Measurements from ENCODE around the gene GID8.
"Not testable (repeated sequence)": the region's sequence is repeated elsewhere in the genome, so short reads cannot be mapped to it uniquely, and the experiment has no call there.

The GID8 gene

DNA sequence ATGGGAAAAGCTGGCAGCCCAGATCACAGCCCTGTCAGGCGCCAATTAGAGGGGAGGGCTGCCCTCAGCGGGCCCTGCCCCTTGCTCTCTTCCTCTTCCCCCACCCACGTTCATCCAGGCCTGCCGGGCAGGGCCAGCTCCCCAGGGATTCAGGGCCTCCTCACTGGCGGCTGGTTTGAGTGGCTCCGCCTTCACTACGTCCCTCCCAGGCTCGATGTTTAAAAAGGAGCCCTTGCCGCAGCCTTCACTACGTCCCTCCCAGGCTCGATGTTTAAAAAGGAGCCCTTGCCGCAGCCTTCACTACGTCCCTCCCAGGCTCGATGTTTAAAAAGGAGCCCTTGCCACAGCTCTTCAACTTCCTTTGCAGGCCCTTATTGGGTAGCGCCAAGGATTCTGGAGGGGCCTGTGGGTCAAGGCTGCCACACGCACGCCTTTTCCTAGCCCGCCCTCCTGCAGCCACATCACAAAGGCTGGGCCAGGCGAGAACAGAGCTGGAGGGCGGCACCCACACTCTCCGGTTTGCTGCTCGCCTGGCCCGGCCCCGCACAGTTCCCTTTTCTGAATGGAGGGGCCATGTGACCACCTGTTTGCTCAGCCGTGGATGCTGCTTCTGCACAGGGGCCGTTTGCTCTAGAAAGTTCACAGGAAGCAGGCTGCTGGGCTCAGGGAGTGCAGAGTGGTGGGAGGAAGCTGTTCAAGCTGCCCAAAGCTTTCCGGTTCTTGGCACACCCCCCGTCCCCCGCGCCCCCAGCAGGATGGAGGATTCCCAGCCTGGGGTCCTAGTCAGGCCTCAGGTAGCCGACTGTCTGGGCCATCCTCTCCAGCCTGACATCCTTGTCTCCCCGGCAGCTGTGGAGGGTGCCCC, 16.1 kb downstream of the GID8 start:
- no peak overlapping the region for H3K27ac ChIP-seq
- DNase-seq (ENCODE audit: low read depth, low spot score) = no peak

DNA sequence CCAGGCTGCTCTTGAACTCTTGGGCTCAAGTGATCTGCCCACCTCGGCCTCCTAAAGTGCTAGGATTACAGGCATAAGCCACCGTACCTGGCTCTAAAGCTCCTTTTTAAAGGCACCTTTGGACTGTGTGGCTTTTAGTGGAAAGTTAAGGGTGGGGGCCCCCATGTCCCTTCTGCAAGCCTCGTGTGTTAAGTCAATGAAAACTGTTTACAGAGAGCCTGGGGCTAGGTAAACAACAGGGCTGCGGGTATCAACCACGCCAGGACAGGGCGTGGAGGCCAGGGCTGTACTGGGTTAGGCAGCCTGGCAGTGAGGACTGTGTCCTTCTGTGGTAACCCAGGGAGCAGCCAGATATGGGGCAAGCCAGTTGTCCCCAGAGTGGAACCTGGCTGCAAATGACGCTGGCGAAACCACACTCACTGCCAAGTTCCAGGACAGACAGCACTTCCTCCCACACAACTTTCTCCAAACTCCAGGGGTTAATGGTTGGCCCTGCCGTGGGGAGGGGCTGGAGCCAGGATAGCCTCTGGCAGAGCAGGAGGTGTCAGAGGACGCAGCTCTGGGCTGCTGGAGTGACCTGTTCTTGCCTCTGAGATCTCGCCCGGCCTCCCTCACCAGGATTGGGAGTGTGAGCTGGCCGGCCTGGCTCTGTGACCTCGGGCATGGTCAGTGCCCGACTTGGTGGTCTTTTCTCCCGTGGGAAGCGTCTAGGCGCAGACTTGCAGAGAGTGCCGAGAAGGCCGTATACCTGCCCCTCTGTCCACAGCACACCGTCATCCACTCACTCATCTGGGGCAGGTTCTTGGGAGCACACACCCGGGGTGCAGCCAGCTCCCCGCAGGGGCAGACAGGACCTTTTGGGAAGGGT, 17.8 kb downstream of the GID8 start:
- H3K27ac ChIP-seq = no peak overlapping the region
- DNase-seq (ENCODE audit: low read depth, low spot score) = no peak

DNA sequence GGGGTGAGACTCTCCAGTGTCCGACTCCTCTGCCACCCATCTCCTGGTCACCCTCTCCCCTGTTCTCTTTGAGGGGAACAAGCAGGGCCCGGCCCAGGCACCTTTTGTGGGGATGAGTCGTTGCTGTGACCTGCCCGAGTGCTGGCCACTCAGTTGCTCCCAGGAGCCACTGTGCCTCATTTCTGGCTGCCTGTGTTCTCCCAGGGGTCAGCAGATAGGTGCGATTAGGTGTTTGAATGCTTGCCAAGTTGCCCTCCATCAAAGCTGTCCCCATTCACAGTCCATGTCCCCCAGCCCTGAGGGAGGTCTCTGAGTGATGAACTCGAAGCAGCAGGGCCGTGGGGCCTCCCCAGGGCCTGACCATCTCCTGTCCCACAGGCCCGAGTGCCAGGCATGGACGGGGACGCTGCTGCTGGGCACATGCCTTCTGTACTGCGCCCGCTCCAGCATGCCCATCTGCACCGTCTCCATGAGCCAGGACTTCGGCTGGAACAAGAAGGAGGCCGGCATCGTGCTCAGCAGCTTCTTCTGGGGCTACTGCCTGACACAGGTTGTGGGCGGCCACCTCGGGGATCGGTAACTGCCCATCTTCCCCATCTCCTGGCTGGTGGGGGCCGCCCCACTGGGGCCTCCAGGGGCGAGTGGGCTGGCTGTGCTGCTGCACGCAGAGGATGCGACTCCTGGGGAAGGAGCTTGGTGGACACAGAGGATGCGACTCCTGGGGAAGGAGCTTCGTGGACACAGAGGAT, 18.6 kb downstream of the GID8 start:
- no peak overlapping the region for H3K27ac ChIP-seq
- DNase-seq (ENCODE audit: low read depth, low spot score) = no peak

DNA sequence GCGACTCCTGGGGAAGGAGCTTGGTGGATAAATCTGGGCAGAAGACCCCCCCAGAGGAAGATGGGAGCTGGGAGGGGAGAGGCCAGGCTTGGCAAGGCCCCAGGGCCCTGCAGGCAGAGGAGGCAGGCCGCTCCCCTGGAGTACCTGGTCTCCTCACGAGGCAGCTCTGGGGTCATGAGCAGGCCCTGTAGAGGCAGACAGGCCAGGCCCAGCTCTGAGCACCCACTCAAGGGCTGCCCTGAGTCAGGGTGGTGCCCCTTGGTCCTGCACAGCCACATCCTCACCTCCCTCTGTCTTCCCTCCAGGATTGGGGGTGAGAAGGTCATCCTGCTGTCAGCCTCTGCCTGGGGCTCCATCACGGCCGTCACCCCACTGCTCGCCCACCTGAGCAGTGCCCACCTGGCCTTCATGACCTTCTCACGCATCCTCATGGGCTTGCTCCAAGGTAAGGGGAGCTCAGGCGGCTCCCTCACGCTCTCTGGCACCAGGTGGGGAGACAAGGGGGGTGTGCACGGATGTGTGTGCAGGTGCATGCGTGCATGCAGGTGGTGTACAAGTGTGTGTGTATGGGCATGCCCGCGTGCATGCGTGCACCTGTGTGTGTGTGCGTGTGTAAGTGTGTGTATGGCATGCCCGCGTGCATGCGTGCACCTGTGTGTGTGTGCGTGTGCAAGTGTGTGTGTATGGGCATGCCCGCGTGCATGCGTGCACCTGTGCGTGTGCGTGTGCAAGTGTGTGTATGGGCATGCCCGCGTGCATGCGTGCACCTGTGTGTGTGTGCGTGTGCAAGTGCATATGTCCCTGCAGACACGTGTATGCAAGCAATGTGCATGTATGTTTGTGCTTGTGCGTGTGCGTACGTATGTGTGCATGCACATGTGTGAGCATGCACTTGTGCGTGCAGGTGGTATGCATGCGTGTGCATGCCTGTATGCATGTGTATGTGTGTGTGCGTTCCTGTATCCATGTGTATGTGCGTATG, 19.5 kb downstream of the GID8 start:
- no peak for DNase-seq (ENCODE audit: low read depth, low spot score)

GRCh38 chr20:62958388-62959100, 20.6 kb downstream of the GID8 start:
- no peak overlapping the region for H3K27ac ChIP-seq
- no peak for DNase-seq (ENCODE audit: low read depth, low spot score)

More for the DNA sequence above, 19.5 kb downstream of the GID8 start:
- no peak overlapping the region for H3K27ac ChIP-seq

GRCh38 chr20:62959101-62959971, 21.4 kb downstream of the GID8 start:
- no peak for DNase-seq (ENCODE audit: low read depth, low spot score)
- no peak overlapping the region for H3K27ac ChIP-seq

GRCh38 chr20:62959998-62960436, 22.1 kb downstream of the GID8 start:
- DNase-seq (ENCODE audit: low read depth, low spot score) = no peak
- H3K27ac ChIP-seq = no peak overlapping the region

DNA sequence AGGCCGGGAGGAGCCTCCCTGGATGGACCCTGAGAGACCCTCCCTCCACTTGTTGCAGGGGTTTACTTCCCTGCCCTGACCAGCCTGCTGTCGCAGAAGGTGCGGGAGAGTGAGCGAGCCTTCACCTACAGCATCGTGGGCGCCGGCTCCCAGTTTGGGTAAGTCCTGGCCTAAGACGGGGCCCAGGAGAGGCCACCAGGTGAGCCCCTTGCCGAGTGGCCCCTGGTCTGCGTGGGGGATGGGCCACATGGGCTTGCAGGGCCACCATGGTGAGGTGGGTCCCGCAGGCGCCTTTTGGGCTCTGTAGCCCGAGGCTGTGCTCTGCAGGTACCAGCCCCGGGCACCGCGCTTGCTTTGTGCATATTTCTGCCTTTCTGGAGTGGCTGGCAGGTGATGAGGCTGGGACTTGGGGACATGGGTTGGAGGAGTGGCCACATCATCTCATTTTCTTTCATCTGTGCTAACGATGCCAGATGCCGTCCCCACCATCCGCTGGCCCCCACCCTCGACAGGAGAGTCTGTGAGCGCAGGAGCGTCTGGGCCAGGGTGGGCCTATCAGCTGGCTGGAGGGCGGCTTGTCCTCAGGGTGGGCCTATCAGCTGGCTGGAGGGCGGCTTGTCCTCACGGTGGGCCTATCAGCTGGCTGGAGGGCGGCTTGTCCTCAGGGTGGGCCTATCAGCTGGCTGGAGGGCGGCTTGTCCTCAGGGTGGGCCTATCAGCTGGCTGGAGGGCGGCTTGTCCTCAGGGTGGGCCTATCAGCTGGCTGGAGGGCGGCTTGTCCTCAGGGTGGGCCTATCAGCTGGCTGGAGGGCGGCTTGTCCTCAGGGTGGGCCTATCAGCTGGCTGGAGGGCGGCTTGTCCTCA, 22.7 kb downstream of the GID8 start:
- DNase-seq (ENCODE audit: low read depth, low spot score); H3K27ac ChIP-seq: not testable (repeated sequence)

DNA sequence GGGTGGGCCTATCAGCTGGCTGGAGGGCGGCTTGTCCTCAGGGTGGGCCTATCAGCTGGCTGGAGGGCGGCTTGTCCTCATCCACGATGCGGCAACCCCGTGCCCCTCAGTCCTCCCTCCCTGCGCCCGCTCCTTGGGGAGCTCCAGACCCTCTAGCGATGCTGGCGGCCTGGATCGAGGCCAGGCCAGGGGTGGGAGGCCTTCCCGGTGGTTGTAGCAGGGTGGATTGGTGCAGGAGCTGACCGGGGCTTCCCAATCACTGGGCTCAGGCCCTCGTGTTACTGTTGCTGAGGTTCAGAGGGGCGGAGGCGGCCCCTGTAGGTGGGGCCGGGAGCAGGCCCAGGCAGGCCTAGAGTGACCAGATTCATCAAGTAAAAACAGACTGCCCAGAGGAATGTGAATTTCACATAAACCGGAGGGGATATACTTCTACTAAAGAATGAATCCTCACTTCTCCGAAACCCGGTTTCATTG, 23.4 kb downstream of the GID8 start:
- no peak for DNase-seq (ENCODE audit: low read depth, low spot score)
- no peak overlapping the region for H3K27ac ChIP-seq

DNA sequence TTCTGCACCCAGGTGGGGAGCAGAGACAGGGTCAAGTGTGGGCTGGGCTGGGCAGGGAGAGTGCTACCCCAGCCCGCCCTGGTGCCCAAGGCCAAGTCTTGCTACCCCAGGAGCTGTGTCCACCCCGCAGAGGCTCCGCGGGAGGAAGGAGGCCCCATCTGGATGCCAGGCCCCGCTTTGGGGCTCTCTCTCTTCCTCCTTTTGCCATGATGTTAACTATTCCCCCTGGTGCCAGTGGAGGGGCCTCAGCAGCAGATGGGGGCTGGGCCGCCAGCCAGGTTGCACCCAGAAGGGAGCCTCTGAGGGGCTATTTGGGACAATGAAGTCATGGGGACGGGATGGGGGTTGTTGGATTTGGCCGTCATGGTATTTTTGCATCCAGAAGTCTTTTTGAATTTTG, 23.9 kb downstream of the GID8 start:
- no peak overlapping the region for H3K27ac ChIP-seq
- no peak for DNase-seq (ENCODE audit: low read depth, low spot score)

GRCh38 chr20:62962221-62962879, 24.4 kb downstream of the GID8 start:
- no peak overlapping the region for H3K27ac ChIP-seq
- no peak for DNase-seq (ENCODE audit: low read depth, low spot score)

GRCh38 chr20:62962891-62963613, 25.1 kb downstream of the GID8 start:
- H3K27ac ChIP-seq = no peak overlapping the region
- DNase-seq (ENCODE audit: low read depth, low spot score) = no peak

GRCh38 chr20:62963614-62964397, 25.9 kb downstream of the GID8 start:
- DNase-seq (ENCODE audit: low read depth, low spot score) = no peak
- no peak overlapping the region for H3K27ac ChIP-seq

GRCh38 chr20:62964700-62965099, 26.8 kb downstream of the GID8 start:
- DNase-seq (ENCODE audit: low read depth, low spot score) = no peak
- H3K27ac ChIP-seq = no peak overlapping the region

DNA sequence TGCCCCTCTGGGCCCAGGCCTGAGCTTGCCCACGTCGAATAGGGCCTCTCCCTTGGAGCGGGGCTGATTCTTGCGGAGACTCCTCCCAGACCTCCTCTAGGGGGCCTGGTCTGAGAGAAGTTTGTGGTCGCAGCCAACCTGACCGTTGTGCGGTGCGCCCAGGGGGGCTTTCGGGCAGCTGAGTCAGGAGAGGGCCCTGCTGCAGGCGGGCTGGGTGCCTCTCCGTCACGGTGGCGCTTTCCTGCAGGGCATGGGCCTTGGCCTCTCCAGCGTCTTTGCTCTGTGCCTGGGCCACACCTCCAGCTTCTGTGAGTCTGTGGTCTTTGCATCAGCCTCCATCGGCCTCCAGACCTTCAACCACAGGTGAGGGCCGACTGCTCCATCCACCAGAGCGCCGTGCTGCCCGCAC, 27.4 kb downstream of the GID8 start:
- no peak overlapping the region for H3K27ac ChIP-seq
- no peak for DNase-seq (ENCODE audit: low read depth, low spot score)
